Activated T-helper 1 cell treated with anti-CD3 and anti-CD28 coated beads, Interleukin-2, amount 50 U/mL, for 16 hours (primary cell): ENCODE results near the gene GSPT2.
"Not testable (repeated sequence)": the region's sequence is repeated elsewhere in the genome, so short reads cannot be mapped to it uniquely, and the experiment has no call there.

Source experiments
- DNase-seq, 2 donors: peaks; one replicate each; pipeline ENCODE4 v3.0.0-alpha.2; 2020; ENCODE audit warnings: low read depth in 1 of 2, low spot score in 1 of 2

The GSPT2 gene

GRCh38 chrX:51743179-51743957, at the start of gene GSPT2:
GSPT2 (plus strand) TSS chrX:51743442; CDS start chrX:51743627, 185 bp downstream.
- DNase-seq, result peak; percentile 10 to 17

- no peak for DNase-seq
These were observed 49.0 kb upstream of the GSPT2 start for GRCh38 chrX:51694254-51694653.

- no peak for DNase-seq
These were observed 45.8 kb upstream of the GSPT2 start for GRCh38 chrX:51697397-51697796.

- not testable (repeated sequence) for DNase-seq
These were observed 32.7 kb upstream of the GSPT2 start, which contains the start of gene CENPVL1 for GRCh38 chrX:51710277-51711164. CENPVL1 (plus strand) TSS chrX:51710512; CDS start chrX:51710512, 0 bp downstream.

GRCh38 chrX:51712943-51713647, 30.1 kb upstream of the GSPT2 start:
- DNase-seq, result not testable (repeated sequence)

GRCh38 chrX:51728202-51728601, 15.0 kb upstream of the GSPT2 start:
- no peak for DNase-seq

- no peak for DNase-seq
These were observed 6.2 kb upstream of the GSPT2 start for GRCh38 chrX:51737091-51737490.

GRCh38 chrX:51742586-51742985, 656 bp upstream of the GSPT2 start:
- DNase-seq, result no peak

GRCh38 chrX:51747671-51748070, 4.4 kb downstream of the GSPT2 start:
- DNase-seq, result no peak

- no peak for DNase-seq
These were observed 16.0 kb downstream of the GSPT2 start for GRCh38 chrX:51759055-51759839.

GRCh38 chrX:51760657-51761056, 17.4 kb downstream of the GSPT2 start:
- DNase-seq, result no peak

- no peak for DNase-seq
These were observed 23.3 kb downstream of the GSPT2 start for GRCh38 chrX:51766546-51766945.

GRCh38 chrX:51776851-51777250, 33.6 kb downstream of the GSPT2 start:
- no peak for DNase-seq

GRCh38 chrX:51779306-51779705, 36.1 kb downstream of the GSPT2 start:
- DNase-seq, result no peak

GRCh38 chrX:51795136-51795535, 51.9 kb downstream of the GSPT2 start:
- DNase-seq, result no peak
